ENCODE data around the gene ATRNL1.
"Not testable (repeated sequence)": the region's sequence is repeated elsewhere in the genome, so short reads cannot be mapped to it uniquely, and the experiment has no call there.

Gene ATRNL1

GRCh38 chr10:115214829-115215228 is 121.7 kb downstream of the ATRNL1 start:
- DNase-seq (ENCODE audit: low read depth): no peak

- no peak for DNase-seq (ENCODE audit: low read depth)
These were observed 126.0 kb downstream of the ATRNL1 start for GRCh38 chr10:115219203-115219602.

GRCh38 chr10:115222039-115222438 is 128.9 kb downstream of the ATRNL1 start:
- DNase-seq (ENCODE audit: low read depth): no peak

- no peak for DNase-seq (ENCODE audit: low read depth)
These were observed 146.6 kb downstream of the ATRNL1 start for GRCh38 chr10:115239761-115240160.

- DNase-seq (ENCODE audit: low read depth): no peak
These were observed 157.6 kb downstream of the ATRNL1 start for GRCh38 chr10:115250784-115251183.

- not testable (repeated sequence) for DNase-seq (ENCODE audit: low read depth)
These were observed 160.6 kb downstream of the ATRNL1 start for GRCh38 chr10:115253765-115254164.

GRCh38 chr10:115272482-115272881 is 179.3 kb downstream of the ATRNL1 start:
- no peak for DNase-seq (ENCODE audit: low read depth)

GRCh38 chr10:115278294-115278693 is 185.1 kb downstream of the ATRNL1 start:
- DNase-seq (ENCODE audit: low read depth): no peak

GRCh38 chr10:115295213-115295805 is 202.1 kb downstream of the ATRNL1 start:
- no peak for DNase-seq (ENCODE audit: low read depth)

GRCh38 chr10:115300080-115300479 is 206.9 kb downstream of the ATRNL1 start:
- no peak for DNase-seq (ENCODE audit: low read depth)

- not testable (repeated sequence) for DNase-seq (ENCODE audit: low read depth)
These were observed 226.5 kb downstream of the ATRNL1 start for GRCh38 chr10:115319669-115320068.

- DNase-seq (ENCODE audit: low read depth): no peak
These were observed 228.2 kb downstream of the ATRNL1 start for GRCh38 chr10:115321360-115321759.

- no peak for DNase-seq (ENCODE audit: low read depth)
These were observed 235.2 kb downstream of the ATRNL1 start for GRCh38 chr10:115328331-115328730.

GRCh38 chr10:115335366-115335765 is 242.2 kb downstream of the ATRNL1 start:
- DNase-seq (ENCODE audit: low read depth): no peak

- peak; percentile 2 for DNase-seq (ENCODE audit: low read depth)
These were observed 262.1 kb downstream of the ATRNL1 start for GRCh38 chr10:115355162-115355760.

GRCh38 chr10:115367920-115368319 is 274.8 kb downstream of the ATRNL1 start:
- not testable (repeated sequence) for DNase-seq (ENCODE audit: low read depth)

GRCh38 chr10:115379064-115379463 is 285.9 kb downstream of the ATRNL1 start:
- DNase-seq (ENCODE audit: low read depth): no peak

GRCh38 chr10:115384665-115385064 is 291.5 kb downstream of the ATRNL1 start:
- DNase-seq (ENCODE audit: low read depth): no peak

- no peak for DNase-seq (ENCODE audit: low read depth)
These were observed 297.4 kb downstream of the ATRNL1 start for GRCh38 chr10:115390607-115391006.

- no peak for DNase-seq (ENCODE audit: low read depth)
These were observed 304.9 kb downstream of the ATRNL1 start for GRCh38 chr10:115398026-115398425.

- peak; percentile 1 for DNase-seq (ENCODE audit: low read depth)
These were observed 309.5 kb downstream of the ATRNL1 start for GRCh38 chr10:115402699-115403098.

GRCh38 chr10:115405838-115406237 is 312.7 kb downstream of the ATRNL1 start:
- DNase-seq (ENCODE audit: low read depth): not testable (repeated sequence)

GRCh38 chr10:115409347-115409746 is 316.2 kb downstream of the ATRNL1 start:
- DNase-seq (ENCODE audit: low read depth): no peak

All from GM04503 (cell line).